H9 (cell line): ENCODE results near the gene DNAJC1. TPM values are rescaled to one million over a fixed set of nuclear protein-coding genes. Genes with fewer than 3 reads are reported as not detected.

Experiments used
- DNase-seq: peaks from one replicate; pipeline ENCODE4 v3.0.0-alpha.2; 2017
- H2AFZ ChIP-seq: one replicate; pipeline ENCODE4 v1.6.1; 2013; ENCODE audit warnings: mild to moderate bottlenecking, low read length, control low read depth, moderate library complexity
- H2AK5ac ChIP-seq: 2 replicates; pipeline ENCODE4 v1.6.1; 2013; ENCODE audit warnings: low read length, control low read depth, mixed read lengths; ENCODE audit not compliant: insufficient read length
- H2BK120ac ChIP-seq: one replicate; pipeline ENCODE4 v1.6.1; 2013; ENCODE audit warnings: low read depth, mild to moderate bottlenecking, low read length, control low read depth, inconsistent platforms; ENCODE audit not compliant: poor library complexity, severe bottlenecking
- H2BK12ac ChIP-seq: 2 replicates; pipeline ENCODE4 v1.6.1; 2013; ENCODE audit warnings: low read length, control low read depth, mixed read lengths, low read depth; ENCODE audit not compliant: insufficient read length
- H2BK15ac ChIP-seq: 2 replicates; pipeline ENCODE4 v1.6.1; 2013; ENCODE audit warnings: low read depth, low read length, control low read depth
- H2BK20ac ChIP-seq: one replicate; pipeline ENCODE4 v1.6.1; 2013; ENCODE audit warnings: low read depth, mild to moderate bottlenecking, low read length, control low read depth, inconsistent platforms; ENCODE audit not compliant: poor library complexity, severe bottlenecking
- H2BK5ac ChIP-seq: 2 replicates; pipeline ENCODE4 v1.6.1; 2013; ENCODE audit warnings: low read length, control low read depth, mixed read lengths; ENCODE audit not compliant: insufficient read length
- H3K14ac ChIP-seq: 2 replicates; pipeline ENCODE4 v1.6.1; 2013; ENCODE audit warnings: low read length, control low read depth; ENCODE audit not compliant: insufficient read depth
- H3K18ac ChIP-seq: 2 replicates; pipeline ENCODE4 v1.6.1; 2013; ENCODE audit warnings: low read depth, mild to moderate bottlenecking, mixed read lengths, low read length, control low read depth; ENCODE audit not compliant: insufficient read length
- H3K23ac ChIP-seq: 2 replicates; pipeline ENCODE4 v1.6.1; 2013; ENCODE audit warnings: low read length, control low read depth, mixed read lengths, low read depth; ENCODE audit not compliant: insufficient read length
- H3K23me2 ChIP-seq: 2 replicates; pipeline ENCODE4 v1.6.1; 2013; ENCODE audit warnings: low read depth, mild to moderate bottlenecking, mixed read lengths, low read length, control low read depth; ENCODE audit not compliant: insufficient read length, poor library complexity, severe bottlenecking
- H3K27ac ChIP-seq: 2 replicates; pipeline ENCODE4 v1.5.1; 2013; ENCODE audit warnings: low read length, control low read depth, mixed read lengths, low read depth; ENCODE audit not compliant: insufficient read length
- H3K27me3 ChIP-seq: 2 replicates; pipeline ENCODE4 v1.6.1; 2013; ENCODE audit warnings: low read length, control low read depth, inconsistent platforms; ENCODE audit not compliant: insufficient read depth
- H3K4ac ChIP-seq: 2 replicates; pipeline ENCODE4 v1.6.1; 2013; ENCODE audit warnings: low read depth, mild to moderate bottlenecking, control low read depth, inconsistent platforms, low read length, moderate library complexity
- H3K4me1 ChIP-seq: 2 replicates; pipeline ENCODE4 v1.6.1; 2013; ENCODE audit warnings: low read length, control low read depth, inconsistent platforms; ENCODE audit not compliant: insufficient read depth
- H3K4me2 ChIP-seq: 2 replicates; pipeline ENCODE4 v1.6.1; 2013; ENCODE audit warnings: low read length, control low read depth, mixed read lengths; ENCODE audit not compliant: insufficient read length, insufficient read depth
- H3K56ac ChIP-seq: 2 replicates; pipeline ENCODE4 v1.6.1; 2013; ENCODE audit warnings: low read depth, mild to moderate bottlenecking, mixed read lengths, low read length, control low read depth; ENCODE audit not compliant: insufficient read length
- H3K79me1 ChIP-seq: 2 replicates; pipeline ENCODE4 v1.6.1; 2013; ENCODE audit warnings: low read depth, mild to moderate bottlenecking, moderate library complexity, low read length, control low read depth, inconsistent platforms; ENCODE audit not compliant: insufficient read depth, poor library complexity, severe bottlenecking
- H3K79me2 ChIP-seq: 2 replicates; pipeline ENCODE4 v1.6.1; 2013; ENCODE audit warnings: low read length, control low read depth, inconsistent platforms; ENCODE audit not compliant: insufficient read depth
- H3K9ac ChIP-seq: 2 replicates; pipeline ENCODE4 v1.6.1; 2013; ENCODE audit warnings: low read length, control low read depth, mixed read lengths; ENCODE audit not compliant: insufficient read length; ENCODE audit errors: extremely low read depth
- H3K9me3 ChIP-seq: one replicate; pipeline ENCODE4 v1.6.1; 2013; ENCODE audit warnings: low read depth, low read length, inconsistent platforms; ENCODE audit not compliant: control insufficient read depth
- H3T11ph ChIP-seq: one replicate; pipeline ENCODE4 v1.6.1; 2013; ENCODE audit warnings: mild to moderate bottlenecking, low read length, control low read depth, inconsistent platforms
- H4K20me1 ChIP-seq: one replicate; pipeline ENCODE4 v1.6.1; 2013; ENCODE audit not compliant: control insufficient read depth, insufficient read length, insufficient read depth
- H4K5ac ChIP-seq: 2 replicates; pipeline ENCODE4 v1.6.1; 2013; ENCODE audit warnings: low read depth, mild to moderate bottlenecking, mixed read lengths, low read length, control low read depth; ENCODE audit not compliant: insufficient read length
- H4K8ac ChIP-seq: replicated peaks from 2 replicates; pipeline ENCODE4 v1.6.1; 2013; ENCODE audit warnings: low read length, control low read depth, mixed read lengths, low read depth; ENCODE audit not compliant: insufficient read length
- H4K91ac ChIP-seq: 2 replicates; pipeline ENCODE4 v1.6.1; 2013; ENCODE audit warnings: low read depth, mild to moderate bottlenecking, moderate library complexity, mixed read lengths, low read length, control low read depth; ENCODE audit not compliant: insufficient read length
- H3K27ac Mint-ChIP-seq, 3 experiments: 2 replicates in 2 of 3; 3 replicates in 1 of 3; pipeline ENCODE4 v1.8.0; 2020 to 2021; ENCODE audit warnings: mixed read lengths in 3 of 3, mild to moderate bottlenecking in 1 of 3, moderate library complexity in 1 of 3
- H3K27me3 Mint-ChIP-seq: 2 replicates; pipeline ENCODE4 v1.8.0; 2021; ENCODE audit warnings: low read depth, mild to moderate bottlenecking, moderate library complexity, mixed read lengths
- H3K36me3 Mint-ChIP-seq, 3 experiments: 2 replicates in 2 of 3; 3 replicates in 1 of 3; pipeline ENCODE4 v1.8.0; 2020 to 2021; ENCODE audit warnings: low read depth in 3 of 3, mixed read lengths in 3 of 3; ENCODE audit not compliant: insufficient read depth in 1 of 3
- H3K4me1 Mint-ChIP-seq, 2 experiments: 2 replicates each; pipeline ENCODE4 v1.8.0; 2020; ENCODE audit warnings: mixed read lengths in 2 of 2
- H3K4me3 Mint-ChIP-seq, 2 experiments: 2 replicates in 1 of 2; 3 replicates in 1 of 2; pipeline ENCODE4 v1.8.0; 2020 to 2021; ENCODE audit warnings: mild to moderate bottlenecking in 2 of 2, mixed read lengths in 2 of 2, moderate library complexity in 1 of 2
- H3K9me3 Mint-ChIP-seq, 2 experiments: 2 replicates in 1 of 2; 3 replicates in 1 of 2; pipeline ENCODE4 v1.8.0; 2020; ENCODE audit warnings: mild to moderate bottlenecking in 2 of 2, mixed read lengths in 2 of 2, moderate library complexity in 1 of 2
- WGBS: extraction: QIAGEN DNeasy Blood & Tissue Kit; methylation state at CpG from one replicate; pipeline ENCODE4 v1.1.7; 2013; ENCODE audit warnings: missing lambda C conversion rate, low lambda C conversion rate, mixed read lengths; ENCODE audit not compliant: insufficient read length; ENCODE audit errors: extremely low coverage; 5-methylcytosine and 5-hydroxymethylcytosine counted together
- total RNA-seq: library from RNA; stranded (reverse); gene quantifications from 2 replicates; pipeline ENCODE4 v1.2.1, GENCODE V29; 2021
- TF ChIP-seq, protein P1 (sequence below): fragments of 200-600 bp; sonication (generic); conservative IDR thresholded peaks from 3 replicates; pipeline ENCODE4 v1.8.0; 2021; ENCODE audit warnings: antibody characterized with exemption, mild to moderate bottlenecking

The DNAJC1 gene
- total RNA-seq, 1 experiment from 2014 or later = 11.2 TPM

DNA sequence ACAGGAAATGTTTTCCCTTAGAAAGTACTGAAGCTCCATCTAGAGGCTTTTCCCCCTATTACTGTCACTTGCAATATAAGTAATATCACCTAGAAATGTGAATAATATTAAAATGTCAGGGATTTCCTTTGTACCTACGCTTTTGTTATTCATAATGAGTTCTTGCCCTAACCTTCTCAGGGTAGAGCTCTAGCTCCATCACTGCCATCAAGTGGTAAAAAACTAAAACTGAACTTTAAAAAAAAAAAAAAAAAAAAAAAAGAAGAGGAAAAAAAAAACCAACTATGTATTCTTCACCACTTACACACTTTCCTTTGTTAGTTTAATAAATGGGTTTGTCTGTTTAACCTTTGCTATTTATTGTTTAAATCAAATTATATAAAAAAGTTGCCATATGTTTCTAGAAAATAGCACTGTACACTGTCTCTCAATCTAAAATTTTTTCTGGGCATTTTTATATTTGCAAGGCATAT lies 49.9 kb downstream of the DNAJC1 start:
- no peak for DNase-seq
- no peak overlapping the region for H3K27ac ChIP-seq

More for the DNA sequence above, 49.9 kb downstream of the DNAJC1 start:
- Histone ChIP-seq H2BK15ac (no peak overlapping the region), H3K27me3 (no peaks in the 10 kb centered on the region), H3K23me2 (no peaks in the 10 kb centered on the region), H3T11ph (no peak overlapping the region), H3K14ac (no peak overlapping the region), H3K4me2 (no peak overlapping the region), H2BK12ac (no peak overlapping the region), H3K56ac (no peak overlapping the region), H3K9ac (no peak overlapping the region), H3K4ac (no peak overlapping the region), H2AFZ (no peak overlapping the region), H3K4me1 (no peaks in the 10 kb centered on the region; the same call in 1 of the 2 replicates), H2AK5ac (no peak overlapping the region), H4K5ac (no peak overlapping the region), H3K18ac (no peak overlapping the region), H4K8ac (no peak overlapping the region), H2BK20ac (no peak overlapping the region), H3K79me2 (no peaks in the 10 kb centered on the region), H4K91ac (no peak overlapping the region), H3K23ac (no peak overlapping the region), H2BK5ac (no peak overlapping the region), H3K9me3 (no peaks in the 10 kb centered on the region), H2BK120ac (no peak overlapping the region), H3K79me1 (no peaks in the 10 kb centered on the region), H4K20me1 (no peaks in the 10 kb centered on the region)
- H3K4me3 Mint-ChIP-seq = no peak overlapping the region
- no CpG with 5 or more reads among the region's 1 CpG for WGBS
- no peaks in the 10 kb centered on the region for H3K27me3 Mint-ChIP-seq
- peaks cover 5 to 6% of the 10 kb centered on the region in 2 experiments for H3K4me1 Mint-ChIP-seq
- no peaks in the 10 kb centered on the region for H3K9me3 Mint-ChIP-seq
- H3K27ac Mint-ChIP-seq = no peak overlapping the region
- H3K36me3 Mint-ChIP-seq = no peaks in the 10 kb centered on the region
- TF ChIP-seq, protein P1, sequence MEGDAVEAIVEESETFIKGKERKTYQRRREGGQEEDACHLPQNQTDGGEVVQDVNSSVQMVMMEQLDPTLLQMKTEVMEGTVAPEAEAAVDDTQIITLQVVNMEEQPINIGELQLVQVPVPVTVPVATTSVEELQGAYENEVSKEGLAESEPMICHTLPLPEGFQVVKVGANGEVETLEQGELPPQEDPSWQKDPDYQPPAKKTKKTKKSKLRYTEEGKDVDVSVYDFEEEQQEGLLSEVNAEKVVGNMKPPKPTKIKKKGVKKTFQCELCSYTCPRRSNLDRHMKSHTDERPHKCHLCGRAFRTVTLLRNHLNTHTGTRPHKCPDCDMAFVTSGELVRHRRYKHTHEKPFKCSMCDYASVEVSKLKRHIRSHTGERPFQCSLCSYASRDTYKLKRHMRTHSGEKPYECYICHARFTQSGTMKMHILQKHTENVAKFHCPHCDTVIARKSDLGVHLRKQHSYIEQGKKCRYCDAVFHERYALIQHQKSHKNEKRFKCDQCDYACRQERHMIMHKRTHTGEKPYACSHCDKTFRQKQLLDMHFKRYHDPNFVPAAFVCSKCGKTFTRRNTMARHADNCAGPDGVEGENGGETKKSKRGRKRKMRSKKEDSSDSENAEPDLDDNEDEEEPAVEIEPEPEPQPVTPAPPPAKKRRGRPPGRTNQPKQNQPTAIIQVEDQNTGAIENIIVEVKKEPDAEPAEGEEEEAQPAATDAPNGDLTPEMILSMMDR = peak; percentile 68
